K562 (cell line): Measurements from ENCODE around the gene RHEX.

Experiments
- EZH2 ChIP-seq: IDR thresholded peaks from 2 replicates; pipeline ENCODE4 v1.6.1; 2012; ENCODE audit warnings: low read depth, mild to moderate bottlenecking, inconsistent platforms, low read length, borderline replicate concordance
- TF ChIP-seq, protein P1 (sequence below), 3 experiments: IDR thresholded peaks in 2 of 3; conservative IDR thresholded peaks in 1 of 3; 2 replicates each; pipeline ENCODE4 v1.5.1; 2011 to 2012; ENCODE audit warnings: low read length in 3 of 3, mild to moderate bottlenecking in 3 of 3, control low read depth in 2 of 3, improper control_type of control experiment in 1 of 3, inconsistent platforms in 1 of 3, low read depth in 1 of 3, mixed read lengths in 1 of 3, moderate library complexity in 1 of 3; ENCODE audit not compliant: insufficient read depth in 2 of 3
- TF ChIP-seq, protein P2 (sequence below): IDR thresholded peaks from 3 replicates; pipeline ENCODE4 v1.6.1; 2011; ENCODE audit warnings: borderline replicate concordance, mild to moderate bottlenecking; ENCODE audit not compliant: insufficient read length, insufficient read depth

DNA sequence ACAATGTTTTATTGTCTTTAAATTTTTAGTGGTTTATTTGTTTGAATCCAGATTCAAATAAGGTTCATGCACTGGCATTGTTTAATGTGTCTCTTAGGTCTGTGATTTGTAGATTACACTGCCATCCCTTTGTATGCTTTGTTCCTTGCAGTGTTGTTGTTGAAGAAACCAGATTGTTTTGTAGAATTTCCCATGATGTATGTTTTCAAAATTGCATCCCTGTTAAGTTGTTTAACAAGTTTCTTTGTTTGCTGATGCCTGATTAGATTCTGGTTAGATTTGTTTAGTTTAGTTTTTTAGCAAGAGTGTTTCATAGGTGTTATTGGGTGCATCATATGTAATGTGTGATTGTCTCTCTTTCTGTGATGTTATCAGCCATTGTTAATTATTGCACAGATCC, 69.7 kb downstream of the RHEX start:
- TF ChIP-seq, protein P1, sequence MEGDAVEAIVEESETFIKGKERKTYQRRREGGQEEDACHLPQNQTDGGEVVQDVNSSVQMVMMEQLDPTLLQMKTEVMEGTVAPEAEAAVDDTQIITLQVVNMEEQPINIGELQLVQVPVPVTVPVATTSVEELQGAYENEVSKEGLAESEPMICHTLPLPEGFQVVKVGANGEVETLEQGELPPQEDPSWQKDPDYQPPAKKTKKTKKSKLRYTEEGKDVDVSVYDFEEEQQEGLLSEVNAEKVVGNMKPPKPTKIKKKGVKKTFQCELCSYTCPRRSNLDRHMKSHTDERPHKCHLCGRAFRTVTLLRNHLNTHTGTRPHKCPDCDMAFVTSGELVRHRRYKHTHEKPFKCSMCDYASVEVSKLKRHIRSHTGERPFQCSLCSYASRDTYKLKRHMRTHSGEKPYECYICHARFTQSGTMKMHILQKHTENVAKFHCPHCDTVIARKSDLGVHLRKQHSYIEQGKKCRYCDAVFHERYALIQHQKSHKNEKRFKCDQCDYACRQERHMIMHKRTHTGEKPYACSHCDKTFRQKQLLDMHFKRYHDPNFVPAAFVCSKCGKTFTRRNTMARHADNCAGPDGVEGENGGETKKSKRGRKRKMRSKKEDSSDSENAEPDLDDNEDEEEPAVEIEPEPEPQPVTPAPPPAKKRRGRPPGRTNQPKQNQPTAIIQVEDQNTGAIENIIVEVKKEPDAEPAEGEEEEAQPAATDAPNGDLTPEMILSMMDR (IDR thresholded peaks at IDR 0.05 in 2 of 3, conservative IDR thresholded peaks at IDR 0.05 in 1 of 3; ENCODE audit: insufficient read depth in 2 of 3, low read depth in 1 of 3, low read length in 3 of 3), result no peak
- no peak for TF ChIP-seq EZH2
- TF ChIP-seq, protein P2, sequence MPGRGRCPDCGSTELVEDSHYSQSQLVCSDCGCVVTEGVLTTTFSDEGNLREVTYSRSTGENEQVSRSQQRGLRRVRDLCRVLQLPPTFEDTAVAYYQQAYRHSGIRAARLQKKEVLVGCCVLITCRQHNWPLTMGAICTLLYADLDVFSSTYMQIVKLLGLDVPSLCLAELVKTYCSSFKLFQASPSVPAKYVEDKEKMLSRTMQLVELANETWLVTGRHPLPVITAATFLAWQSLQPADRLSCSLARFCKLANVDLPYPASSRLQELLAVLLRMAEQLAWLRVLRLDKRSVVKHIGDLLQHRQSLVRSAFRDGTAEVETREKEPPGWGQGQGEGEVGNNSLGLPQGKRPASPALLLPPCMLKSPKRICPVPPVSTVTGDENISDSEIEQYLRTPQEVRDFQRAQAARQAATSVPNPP, result no peak
